Heart left ventricle (tissue), 16 donors: ENCODE measurements around the gene LRRC36. TPM values are rescaled to one million over a fixed set of nuclear protein-coding genes. Genes with fewer than 3 reads are reported as not detected.
"Not testable (repeated sequence)": the region's sequence is repeated elsewhere in the genome, so short reads cannot be mapped to it uniquely, and the experiment has no call there.

ENCODE experiments used
- ATAC-seq, 4 donors: fragments of 200-7000 bp; cut with Tn5 transposase; one replicate each; pipeline ENCODE4 v1.9.1; 2020 to 2022; ENCODE audit warnings: moderate library complexity in 4 of 4, mild to moderate bottlenecking in 3 of 4, moderate number of reproducible peaks in 1 of 4
- DNase-seq, 5 donors: peaks; one replicate each; pipeline ENCODE4 v3.0.0-alpha.2; 2020
- H3K27ac ChIP-seq, 12 donors: fragments of 200-600 bp; sonication (generic) in 4 of 12; one replicate each; pipeline versions ENCODE4 v1.5.0 to v1.8.0; 2016 to 2022; ENCODE audit warnings: mild to moderate bottlenecking in 2 of 12
- H3K27me3 ChIP-seq, 9 donors: fragments of 200-600 bp; sonication (generic) in 2 of 9; one replicate each; pipeline versions ENCODE4 v1.5.1 to v1.8.0; 2016 to 2022; ENCODE audit warnings: mild to moderate bottlenecking in 3 of 9
- H3K36me3 ChIP-seq, 9 donors: fragments of 200-600 bp; sonication (generic) in 2 of 9; one replicate each; pipeline versions ENCODE4 v1.5.0 to v1.8.0; 2018 to 2022; ENCODE audit warnings: mild to moderate bottlenecking in 2 of 9
- H3K4me1 ChIP-seq, 12 donors: fragments of 200-600 bp; sonication (generic) in 4 of 12; one replicate each; pipeline versions ENCODE4 v1.5.0 to v1.8.0; 2016 to 2022; ENCODE audit warnings: mild to moderate bottlenecking in 3 of 12
- H3K4me3 ChIP-seq, 12 donors: fragments of 200-600 bp; sonication (generic) in 4 of 12; one replicate each; pipeline versions ENCODE4 v1.5.0 to v1.8.0; 2017 to 2022; ENCODE audit warnings: mild to moderate bottlenecking in 9 of 12, moderate library complexity in 4 of 12
- H3K9me3 ChIP-seq, 12 donors: fragments of 200-600 bp; sonication (generic) in 4 of 12; one replicate each; pipeline versions ENCODE4 v1.5.0 to v1.8.0; 2016 to 2022; ENCODE audit warnings: mild to moderate bottlenecking in 1 of 12
- POLR2A ChIP-seq, 2 donors: fragments of 450-650 bp; IDR thresholded peaks; one replicate each; pipeline ENCODE4 v1.6.1; 2017; ENCODE audit warnings: antibody characterized with exemption in 2 of 2, mild to moderate bottlenecking in 2 of 2, moderate library complexity in 2 of 2
- WGBS, 4 donors: extraction: QIAGEN DNeasy Blood & Tissue Kit in 2 of 4; methylation state at CpG; one replicate each; pipeline versions ENCODE4 v1.1.5 to v1.1.7; 2013 to 2018; 5-methylcytosine and 5-hydroxymethylcytosine counted together
- intact Hi-C, 10 donors: fragments of 100-400 bp; cut with DNase I; formaldehyde crosslinking; loops; one replicate each; pipeline versions ENCODE4 v1.11.1 to v1.14.2; 2022
- polyA plus RNA-seq, 2 donors: library from polyadenylated mRNA; stranded (reverse); fragments of 200-250 nt; gene quantifications; one replicate each; pipeline ENCODE4 v1.2.3, GENCODE V29; 2013
- total RNA-seq, 9 donors: library from RNA; depleted of rRNA in 2 of 9; stranded (reverse); fragments of >200 nt in 2 of 9; fragmentation: NEBNext Ultra II Directional in 3 of 9; extraction: Animal tissue kit (Norgen Biotek cat#: 25700) in 3 of 9; gene quantifications; one replicate each; pipeline versions ENCODE4 v1.1.0 to v1.2.4, GENCODE V29; 2016 to 2023
- TF ChIP-seq, protein P1 (sequence below), 12 donors: fragments of 200-600 bp; sonication (generic) in 4 of 12; IDR thresholded peaks; one replicate each; pipeline versions ENCODE4 v1.5.0 to v1.8.0; 2018 to 2022; ENCODE audit warnings: antibody characterized with exemption in 12 of 12, mild to moderate bottlenecking in 5 of 12
- donor health status: ischemic (EF 13 %, LVEDD 7.1; RV severe dilation, severe dysfunction).
- donor health status: healthy with polysubstance abuse.
- donor health status: DM: no; HTN: yes; CAD: no.
- donor health status: DM: no; HTN: no; CAD: no.
- donor health status: ischemic (EF 25% LVEDD 6.9; RV normal size, moderate dysfunction).
- donor health status: ischemic (EF 25% LVEDD 5.7; RV mildly dilated, moderate dysfunction).
- donor health status: healthy.
- donor health status: DM: yes; HTN: yes; CAD: no.
- donor health status: ischemic (EF 35%, LVEDD 5.7; RV mildly dilated, moderate dysfunction).
- donor health status: nonischemic (EF 11% LVEDD 7.7; RV severe dilation, severe dysfunction).
- donor health status: DM: yes; HTN: yes; CAD: no.
- donor health status: PGD.
- donor health status: ischemic (EF 29% LVEDD 5.4; RV normal size, mild dysfunction).
- donor health status: nonischemic (EF 23%, LVEDD 6.1; RV moderate dilation, normal function).

LRRC36 gene
- total and polyA plus RNA-seq, 11 donors = 0.15 to 0.42 (median 0.27) TPM; not detected in 8

GRCh38 chr16:67350324-67350723, 23.7 kb downstream of the LRRC36 start:
- no peaks in the 10 kb centered on the region for H3K27me3 ChIP-seq
- WGBS, 4 donors = 94 to 100% (median 97%) methylated on average over 1 of the region's 1 CpG
- peaks cover 0 to 10% (median 0%) of the 10 kb centered on the region in 12 donors for H3K4me1 ChIP-seq
- H3K4me3 ChIP-seq = no peak overlapping the region
- no peaks in the 10 kb centered on the region for H3K36me3 ChIP-seq
- intact Hi-C loops = no loop called here
- DNase-seq (no peak), ATAC-seq (no peak)
- no peak for TF ChIP-seq POLR2A (IDR thresholded peaks at IDR 0.05)
- TF ChIP-seq, protein P1, sequence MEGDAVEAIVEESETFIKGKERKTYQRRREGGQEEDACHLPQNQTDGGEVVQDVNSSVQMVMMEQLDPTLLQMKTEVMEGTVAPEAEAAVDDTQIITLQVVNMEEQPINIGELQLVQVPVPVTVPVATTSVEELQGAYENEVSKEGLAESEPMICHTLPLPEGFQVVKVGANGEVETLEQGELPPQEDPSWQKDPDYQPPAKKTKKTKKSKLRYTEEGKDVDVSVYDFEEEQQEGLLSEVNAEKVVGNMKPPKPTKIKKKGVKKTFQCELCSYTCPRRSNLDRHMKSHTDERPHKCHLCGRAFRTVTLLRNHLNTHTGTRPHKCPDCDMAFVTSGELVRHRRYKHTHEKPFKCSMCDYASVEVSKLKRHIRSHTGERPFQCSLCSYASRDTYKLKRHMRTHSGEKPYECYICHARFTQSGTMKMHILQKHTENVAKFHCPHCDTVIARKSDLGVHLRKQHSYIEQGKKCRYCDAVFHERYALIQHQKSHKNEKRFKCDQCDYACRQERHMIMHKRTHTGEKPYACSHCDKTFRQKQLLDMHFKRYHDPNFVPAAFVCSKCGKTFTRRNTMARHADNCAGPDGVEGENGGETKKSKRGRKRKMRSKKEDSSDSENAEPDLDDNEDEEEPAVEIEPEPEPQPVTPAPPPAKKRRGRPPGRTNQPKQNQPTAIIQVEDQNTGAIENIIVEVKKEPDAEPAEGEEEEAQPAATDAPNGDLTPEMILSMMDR (IDR thresholded peaks at IDR 0.05) = no peak
- no peaks in the 10 kb centered on the region for H3K9me3 ChIP-seq
- H3K27ac ChIP-seq = no peak overlapping the region

GRCh38 chr16:67352463-67352862, 25.8 kb downstream of the LRRC36 start:
- H3K4me1 ChIP-seq, H3K4me3 ChIP-seq, H3K9me3 ChIP-seq, DNase-seq, H3K36me3 ChIP-seq, ATAC-seq, H3K27ac ChIP-seq, H3K27me3 ChIP-seq, intact Hi-C loops: not testable (repeated sequence)
- WGBS, 4 donors = 96 to 98% (median 97%) methylated on average over 3 of the region's 3 CpGs

DNA sequence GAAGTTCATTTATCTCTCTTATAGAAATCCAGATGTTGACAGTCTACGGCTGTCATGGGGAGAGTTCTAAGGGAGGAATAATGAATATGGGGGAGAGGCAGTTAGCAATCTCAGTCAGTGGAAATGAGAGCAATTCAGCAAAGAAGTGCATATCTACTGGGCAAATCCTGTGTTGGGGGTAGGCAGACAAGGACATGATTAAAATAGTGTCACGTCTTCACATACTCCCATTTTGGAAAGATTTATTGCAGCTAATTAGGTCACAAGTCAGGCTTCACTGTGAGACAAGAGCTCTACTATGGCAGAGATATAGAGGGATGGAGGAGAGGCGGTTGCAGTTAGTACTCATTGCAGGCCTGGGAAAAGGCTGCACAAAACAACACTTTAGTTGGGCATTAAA, 29.8 kb downstream of the LRRC36 start:
- Histone ChIP-seq H3K9me3 (no peaks in the 10 kb centered on the region), H3K36me3 (no peaks in the 10 kb centered on the region), H3K4me1 (no peaks in the 10 kb centered on the region), H3K4me3 (no peak overlapping the region), H3K27me3 (peaks cover 0 to 2% (median 0%) of the 10 kb centered on the region in 9 donors), H3K27ac (no peak overlapping the region)
- intact Hi-C loops = no loop called here
- no peak for TF ChIP-seq POLR2A (IDR thresholded peaks at IDR 0.05)
- TF ChIP-seq, protein P1 (IDR thresholded peaks at IDR 0.05) = no peak
- WGBS, 4 donors = 72 to 83% (median 77%) methylated on average over 3 of the region's 3 CpGs
- DNase-seq (no peak), ATAC-seq (no peak)

- Histone ChIP-seq H3K27ac (no peak overlapping the region), H3K4me1 (no peaks in the 10 kb centered on the region), H3K36me3 (no peaks in the 10 kb centered on the region), H3K27me3 (peaks cover 0 to 2% (median 0%) of the 10 kb centered on the region in 9 donors), H3K9me3 (no peaks in the 10 kb centered on the region), H3K4me3 (no peak overlapping the region)
- ATAC-seq = no peak
- intact Hi-C loops = no loop called here
- 63 to 81% (median 73%) methylated on average over 4 of the region's 4 CpGs for WGBS, 4 donors
- DNase-seq = no peak
- no peak for TF ChIP-seq POLR2A (IDR thresholded peaks at IDR 0.05)
- TF ChIP-seq, protein P1 (IDR thresholded peaks at IDR 0.05) = no peak
Observed at GRCh38 chr16:67357561-67357960, 30.9 kb downstream of the LRRC36 start.

DNA sequence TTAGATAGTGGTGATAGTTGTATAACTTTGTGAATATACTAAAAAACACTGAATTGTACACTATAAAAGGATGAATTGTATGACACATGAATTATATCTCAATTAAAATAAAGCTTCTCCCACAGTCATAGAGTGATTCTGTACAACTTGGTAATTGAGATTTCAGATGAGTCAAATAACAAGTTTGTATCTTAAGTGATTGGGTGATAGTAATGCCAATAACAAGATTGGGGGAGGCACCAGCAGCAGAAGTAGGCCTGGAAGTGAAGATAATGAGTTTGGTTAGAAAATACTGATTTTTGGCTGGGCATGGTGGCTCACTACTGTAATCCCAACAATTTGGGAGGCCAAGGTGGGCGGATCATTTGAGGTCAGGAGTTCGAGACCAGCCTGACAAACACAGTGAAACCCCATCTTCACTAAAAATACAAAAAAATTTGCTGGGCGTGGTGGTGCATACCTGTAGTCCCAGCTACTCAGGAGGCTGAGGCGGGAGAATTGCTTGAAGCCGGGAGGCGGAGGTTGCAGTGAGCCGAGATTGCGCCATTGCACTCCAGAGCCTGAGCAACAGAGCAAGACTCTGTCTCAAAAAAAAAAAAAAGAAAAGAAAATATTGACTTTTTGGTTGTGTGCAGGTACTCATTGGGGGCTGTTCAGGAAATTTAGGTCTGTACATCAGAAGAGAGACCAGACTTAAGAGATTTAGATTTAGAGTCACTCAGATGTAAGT, 33.1 kb downstream of the LRRC36 start:
- H3K4me3 ChIP-seq, H3K27me3 ChIP-seq, intact Hi-C loops, H3K27ac ChIP-seq, H3K4me1 ChIP-seq, H3K36me3 ChIP-seq, DNase-seq, ATAC-seq, H3K9me3 ChIP-seq: not testable (repeated sequence)
- 93 to 96% (median 95%) methylated on average over 8 of the region's 8 CpGs for WGBS, 4 donors
